ENCODE measurements around the gene ATP9B.
"Not testable (repeated sequence)": the region's sequence is repeated elsewhere in the genome, so short reads cannot be mapped to it uniquely, and the experiment has no call there.

ATP9B gene

GRCh38 chr18:79275992-79276391, 206.8 kb downstream of the ATP9B start (continued):
- no peak for TF ChIP-seq CREB5 (CRISPR knock-in tag; IDR thresholded peaks at IDR 0.05; ENCODE audit: low read depth)

DNA sequence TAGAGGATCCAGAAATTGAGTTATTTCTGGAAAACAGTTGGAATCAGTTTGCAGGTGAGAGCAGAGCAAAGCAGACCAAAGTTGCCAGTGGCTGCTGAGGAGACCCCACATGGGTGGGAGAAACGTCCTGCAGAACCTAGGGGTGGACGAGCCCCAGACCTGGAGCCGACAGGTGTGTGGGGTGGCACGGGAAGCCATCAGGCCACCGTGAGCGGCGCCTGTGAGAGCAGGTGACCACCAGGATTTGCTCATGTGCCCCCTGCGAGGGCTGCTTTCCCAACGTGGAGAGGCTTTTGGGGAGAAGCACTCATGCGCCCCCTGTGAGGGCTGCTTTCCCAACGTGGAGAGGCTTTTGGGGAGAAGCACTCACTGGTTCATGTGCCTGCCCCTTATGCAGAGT, 209.7 kb downstream of the ATP9B start:
- ATAC-seq, result no peak
- TF ChIP-seq ZC3H10 (CRISPR knock-in tag; IDR thresholded peaks at IDR 0.05) (no peak), CSDC2 (CRISPR knock-in tag; IDR thresholded peaks at IDR 0.05) (no peak), TCF4 (CRISPR knock-in tag; IDR thresholded peaks at IDR 0.05; ENCODE audit: borderline replicate concordance) (no peak), GLIS3 (CRISPR knock-in tag; IDR thresholded peaks at IDR 0.05) (no peak), OSR1 (CRISPR knock-in tag; IDR thresholded peaks at IDR 0.05) (no peak), ZFP3 (CRISPR knock-in tag; IDR thresholded peaks at IDR 0.05) (no peak), ARNTL (CRISPR knock-in tag; IDR thresholded peaks at IDR 0.05; ENCODE audit: borderline replicate concordance, low read depth) (no peak)
- TF ChIP-seq, protein P1, sequence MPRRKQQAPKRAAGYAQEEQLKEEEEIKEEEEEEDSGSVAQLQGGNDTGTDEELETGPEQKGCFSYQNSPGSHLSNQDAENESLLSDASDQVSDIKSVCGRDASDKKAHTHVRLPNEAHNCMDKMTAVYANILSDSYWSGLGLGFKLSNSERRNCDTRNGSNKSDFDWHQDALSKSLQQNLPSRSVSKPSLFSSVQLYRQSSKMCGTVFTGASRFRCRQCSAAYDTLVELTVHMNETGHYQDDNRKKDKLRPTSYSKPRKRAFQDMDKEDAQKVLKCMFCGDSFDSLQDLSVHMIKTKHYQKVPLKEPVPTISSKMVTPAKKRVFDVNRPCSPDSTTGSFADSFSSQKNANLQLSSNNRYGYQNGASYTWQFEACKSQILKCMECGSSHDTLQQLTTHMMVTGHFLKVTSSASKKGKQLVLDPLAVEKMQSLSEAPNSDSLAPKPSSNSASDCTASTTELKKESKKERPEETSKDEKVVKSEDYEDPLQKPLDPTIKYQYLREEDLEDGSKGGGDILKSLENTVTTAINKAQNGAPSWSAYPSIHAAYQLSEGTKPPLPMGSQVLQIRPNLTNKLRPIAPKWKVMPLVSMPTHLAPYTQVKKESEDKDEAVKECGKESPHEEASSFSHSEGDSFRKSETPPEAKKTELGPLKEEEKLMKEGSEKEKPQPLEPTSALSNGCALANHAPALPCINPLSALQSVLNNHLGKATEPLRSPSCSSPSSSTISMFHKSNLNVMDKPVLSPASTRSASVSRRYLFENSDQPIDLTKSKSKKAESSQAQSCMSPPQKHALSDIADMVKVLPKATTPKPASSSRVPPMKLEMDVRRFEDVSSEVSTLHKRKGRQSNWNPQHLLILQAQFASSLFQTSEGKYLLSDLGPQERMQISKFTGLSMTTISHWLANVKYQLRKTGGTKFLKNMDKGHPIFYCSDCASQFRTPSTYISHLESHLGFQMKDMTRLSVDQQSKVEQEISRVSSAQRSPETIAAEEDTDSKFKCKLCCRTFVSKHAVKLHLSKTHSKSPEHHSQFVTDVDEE (CRISPR knock-in tag; IDR thresholded peaks at IDR 0.05), result no peak

DNA sequence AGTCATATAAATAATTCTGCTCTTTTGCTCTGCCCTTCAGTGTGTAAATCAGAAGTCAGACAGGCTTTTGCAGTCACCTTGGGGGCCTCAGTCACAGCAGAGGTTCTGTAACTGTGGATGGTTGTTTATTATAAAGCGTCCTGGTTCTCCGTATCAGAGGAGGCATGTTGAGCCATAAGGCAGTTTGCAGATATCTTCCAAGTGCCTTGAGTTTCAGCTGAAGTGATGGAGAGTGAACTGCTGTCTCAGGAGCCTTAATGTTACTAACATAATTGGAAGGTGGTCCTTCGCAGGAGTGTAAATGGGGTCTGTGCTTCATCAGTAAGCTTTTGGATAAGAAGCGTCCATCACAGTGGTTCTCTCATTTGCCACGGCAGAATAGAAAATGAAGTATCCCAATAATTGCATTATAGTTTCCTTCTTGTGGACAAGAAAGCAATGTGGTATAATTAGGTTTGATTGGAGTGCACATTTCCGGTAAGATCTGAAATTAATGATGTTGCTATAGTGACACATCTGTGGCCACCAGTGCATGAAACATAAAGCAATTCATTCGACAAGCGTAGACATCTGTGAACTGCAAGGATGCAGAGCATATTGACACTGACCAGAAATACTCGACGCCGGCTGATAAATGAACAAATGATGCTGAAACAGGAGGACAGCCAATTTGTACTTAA, 214.1 kb downstream of the ATP9B start:
- ATAC-seq, result peak; percentile 24; the same call in 1 of the 3 replicates
- TF ChIP-seq ZFP30 (CRISPR knock-in tag; IDR thresholded peaks at IDR 0.05) (no peak), ZC3H10 (CRISPR knock-in tag; IDR thresholded peaks at IDR 0.05) (no peak), ISL1 (CRISPR knock-in tag; IDR thresholded peaks at IDR 0.05) (no peak), CREB5 (CRISPR knock-in tag; IDR thresholded peaks at IDR 0.05; ENCODE audit: low read depth) (no peak), TCF4 (CRISPR knock-in tag; IDR thresholded peaks at IDR 0.05; ENCODE audit: borderline replicate concordance) (peak; percentile 84; the same call in 1 of the 2 replicates)
- TF ChIP-seq, protein P1 (CRISPR knock-in tag; IDR thresholded peaks at IDR 0.05), result peak; percentile 15; the same call in 1 of the 2 replicates

DNA sequence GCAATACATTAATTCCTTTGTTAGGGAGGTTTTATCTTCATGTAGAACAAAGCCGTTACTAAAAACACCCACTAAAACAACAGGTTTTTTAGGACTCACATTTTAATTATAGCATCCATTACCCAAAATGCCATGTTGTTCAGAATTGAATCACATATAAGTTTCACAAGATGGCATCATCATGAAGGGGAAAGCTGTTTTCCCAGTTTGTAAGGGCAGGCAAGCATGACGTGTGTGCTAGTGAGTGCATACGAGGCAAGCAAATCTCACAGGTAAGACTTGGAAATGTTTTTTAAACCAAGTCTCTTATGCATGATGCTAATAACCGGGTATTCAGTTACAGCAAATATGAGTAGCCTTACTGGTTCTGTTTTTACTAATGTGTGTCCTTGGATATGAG, 214.7 kb downstream of the ATP9B start:
- no peak for ATAC-seq
- TF ChIP-seq TCF4 (CRISPR knock-in tag; IDR thresholded peaks at IDR 0.05; ENCODE audit: borderline replicate concordance) (no peak), ZFP3 (CRISPR knock-in tag; IDR thresholded peaks at IDR 0.05) (no peak), SNAI2 (CRISPR knock-in tag; IDR thresholded peaks at IDR 0.05) (no peak), TOX (CRISPR knock-in tag; IDR thresholded peaks at IDR 0.05; ENCODE audit: borderline replicate concordance) (no peak), ZNF70 (CRISPR knock-in tag; IDR thresholded peaks at IDR 0.05) (no peak), BACH2 (CRISPR knock-in tag; IDR thresholded peaks at IDR 0.05; ENCODE audit: borderline replicate concordance) (no peak), OSR1 (CRISPR knock-in tag; IDR thresholded peaks at IDR 0.05) (no peak), ESRRG (CRISPR knock-in tag; IDR thresholded peaks at IDR 0.05) (no peak), ZNF8 (CRISPR knock-in tag; IDR thresholded peaks at IDR 0.05) (no peak), ISL1 (CRISPR knock-in tag; IDR thresholded peaks at IDR 0.05) (no peak), GLIS3 (CRISPR knock-in tag; IDR thresholded peaks at IDR 0.05) (no peak), PPARA (CRISPR knock-in tag; IDR thresholded peaks at IDR 0.05; ENCODE audit: borderline replicate concordance) (no peak), ZNF565 (CRISPR knock-in tag; conservative IDR thresholded peaks at IDR 0.05; ENCODE audit: low read depth) (no peak), ZFP30 (CRISPR knock-in tag; IDR thresholded peaks at IDR 0.05) (no peak)
- TF ChIP-seq, protein P2, sequence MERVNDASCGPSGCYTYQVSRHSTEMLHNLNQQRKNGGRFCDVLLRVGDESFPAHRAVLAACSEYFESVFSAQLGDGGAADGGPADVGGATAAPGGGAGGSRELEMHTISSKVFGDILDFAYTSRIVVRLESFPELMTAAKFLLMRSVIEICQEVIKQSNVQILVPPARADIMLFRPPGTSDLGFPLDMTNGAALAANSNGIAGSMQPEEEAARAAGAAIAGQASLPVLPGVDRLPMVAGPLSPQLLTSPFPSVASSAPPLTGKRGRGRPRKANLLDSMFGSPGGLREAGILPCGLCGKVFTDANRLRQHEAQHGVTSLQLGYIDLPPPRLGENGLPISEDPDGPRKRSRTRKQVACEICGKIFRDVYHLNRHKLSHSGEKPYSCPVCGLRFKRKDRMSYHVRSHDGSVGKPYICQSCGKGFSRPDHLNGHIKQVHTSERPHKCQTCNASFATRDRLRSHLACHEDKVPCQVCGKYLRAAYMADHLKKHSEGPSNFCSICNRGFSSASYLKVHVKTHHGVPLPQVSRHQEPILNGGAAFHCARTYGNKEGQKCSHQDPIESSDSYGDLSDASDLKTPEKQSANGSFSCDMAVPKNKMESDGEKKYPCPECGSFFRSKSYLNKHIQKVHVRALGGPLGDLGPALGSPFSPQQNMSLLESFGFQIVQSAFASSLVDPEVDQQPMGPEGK (CRISPR knock-in tag; IDR thresholded peaks at IDR 0.05; ENCODE audit: borderline replicate concordance), result no peak
- TF ChIP-seq, protein P3, sequence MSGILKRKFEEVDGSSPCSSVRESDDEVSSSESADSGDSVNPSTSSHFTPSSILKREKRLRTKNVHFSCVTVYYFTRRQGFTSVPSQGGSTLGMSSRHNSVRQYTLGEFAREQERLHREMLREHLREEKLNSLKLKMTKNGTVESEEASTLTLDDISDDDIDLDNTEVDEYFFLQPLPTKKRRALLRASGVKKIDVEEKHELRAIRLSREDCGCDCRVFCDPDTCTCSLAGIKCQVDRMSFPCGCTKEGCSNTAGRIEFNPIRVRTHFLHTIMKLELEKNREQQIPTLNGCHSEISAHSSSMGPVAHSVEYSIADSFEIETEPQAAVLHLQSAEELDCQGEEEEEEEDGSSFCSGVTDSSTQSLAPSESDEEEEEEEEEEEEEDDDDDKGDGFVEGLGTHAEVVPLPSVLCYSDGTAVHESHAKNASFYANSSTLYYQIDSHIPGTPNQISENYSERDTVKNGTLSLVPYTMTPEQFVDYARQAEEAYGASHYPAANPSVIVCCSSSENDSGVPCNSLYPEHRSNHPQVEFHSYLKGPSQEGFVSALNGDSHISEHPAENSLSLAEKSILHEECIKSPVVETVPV (CRISPR knock-in tag; IDR thresholded peaks at IDR 0.05), result no peak

DNA sequence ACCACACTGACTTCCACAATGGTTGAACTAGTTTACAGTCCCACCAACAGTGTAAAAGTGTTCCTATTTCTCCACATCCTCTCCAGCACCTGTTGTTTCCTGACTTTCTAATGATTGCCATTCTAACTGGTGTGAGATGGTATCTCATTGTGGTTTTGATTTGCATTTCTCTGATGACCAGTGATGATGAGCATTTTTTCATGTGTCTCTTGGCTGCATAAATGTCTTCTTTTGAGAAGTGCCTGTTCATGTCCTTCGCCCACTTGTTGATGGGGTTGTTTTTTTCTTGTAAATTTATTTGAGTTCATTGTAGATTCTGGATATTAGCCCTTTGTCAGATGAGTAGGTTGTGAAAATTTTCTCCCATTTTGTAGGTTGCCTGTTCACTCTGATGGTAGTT, 216.0 kb downstream of the ATP9B start:
- not testable (repeated sequence) for ATAC-seq

GRCh38 chr18:79290409-79290808, 221.2 kb downstream of the ATP9B start:
- not testable (repeated sequence) for ATAC-seq
